HEK293 (cell line): ENCODE data around the gene SLC38A6.

Source experiments
- CTCF ChIA-PET: fragments of 350-600 bp; formaldehyde crosslinking; extraction: SDS; loops from one replicate; lab custom pipeline; 2021; ENCODE audit warnings: antibody characterized with exemption; lab: Yijun Ruan, JAX
- POLR2A ChIA-PET: fragments of 300-600 bp; formaldehyde crosslinking; extraction: SDS; loops from one replicate; lab custom pipeline; 2020; ENCODE audit warnings: antibody characterized with exemption, inconsistent platforms; lab: Yijun Ruan, JAX
- H3K27ac ChIP-seq: fragments of 200-500 bp; sonication (Bioruptor generic); 2 replicates; pipeline ENCODE4 v1.5.1; 2014; ENCODE audit warnings: low read depth, low read length, control low read depth, inconsistent platforms; ENCODE audit errors: extremely low read depth
- H3K36me3 ChIP-seq, 2 experiments: fragments of 200-500 bp in 1 of 2; sonication (Bioruptor generic) in 1 of 2; 1 replicate in 1 of 2; 2 replicates in 1 of 2; pipeline ENCODE4 v1.5.1; 2014 to 2017; ENCODE audit warnings: inconsistent platforms in 2 of 2, low read length in 2 of 2; ENCODE audit not compliant: control insufficient read depth in 2 of 2, insufficient read depth in 1 of 2
- H3K4me1 ChIP-seq: fragments of 200-500 bp; sonication (Bioruptor generic); 2 replicates; pipeline ENCODE4 v1.5.1; 2014; ENCODE audit warnings: mild to moderate bottlenecking, low read length, inconsistent platforms; ENCODE audit not compliant: control insufficient read depth, insufficient read depth
- H3K4me3 ChIP-seq: 2 replicates; pipeline ENCODE4 v1.5.1; 2011; ENCODE audit warnings: low read depth, mild to moderate bottlenecking, control low read depth, low read length, moderate library complexity
- H3K9me3 ChIP-seq: fragments of 200-500 bp; sonication (Bioruptor generic); 2 replicates; pipeline ENCODE4 v1.5.1; 2014; ENCODE audit warnings: low read depth, low read length, inconsistent platforms; ENCODE audit not compliant: control insufficient read depth, insufficient read depth
- GLI2 ChIP-seq: fragments of 450-650 bp; formaldehyde crosslinking; IDR thresholded peaks from 2 replicates; pipeline ENCODE4; 2017; ENCODE audit warnings: missing biosample characterization, missing genetic modification characterization, low read depth, borderline replicate concordance
- PRDM2 ChIP-seq: fragments of 450-650 bp; formaldehyde crosslinking; IDR thresholded peaks from 2 replicates; pipeline ENCODE4 v1.5.1; 2016; ENCODE audit warnings: missing biosample characterization, missing genetic modification characterization, borderline replicate concordance
- PRDM4 ChIP-seq: fragments of 450-650 bp; formaldehyde crosslinking; IDR thresholded peaks from 2 replicates; pipeline ENCODE4 v1.5.1; 2017; ENCODE audit warnings: missing biosample characterization, missing genetic modification characterization
- TRIM28 ChIP-seq: IDR thresholded peaks from 2 replicates; pipeline ENCODE4 v1.6.1; 2011; ENCODE audit warnings: low read length, control low read depth, borderline replicate concordance
- ZNF132 ChIP-seq: fragments of 450-650 bp; formaldehyde crosslinking; IDR thresholded peaks from 2 replicates; pipeline ENCODE4 v1.5.1; 2017; ENCODE audit warnings: missing biosample characterization, missing genetic modification characterization, borderline replicate concordance
- ZNF138 ChIP-seq: fragments of 450-650 bp; formaldehyde crosslinking; IDR thresholded peaks from 2 replicates; pipeline ENCODE4 v1.5.1; 2016; ENCODE audit warnings: missing biosample characterization, missing genetic modification characterization, borderline replicate concordance
- ZNF140 ChIP-seq: fragments of 450-650 bp; formaldehyde crosslinking; IDR thresholded peaks from 2 replicates; pipeline ENCODE4 v1.5.1; 2016; ENCODE audit warnings: missing biosample characterization, missing genetic modification characterization
- ZNF239 ChIP-seq: fragments of 450-650 bp; formaldehyde crosslinking; IDR thresholded peaks from 2 replicates; pipeline ENCODE4 v1.5.1; 2016; ENCODE audit warnings: missing biosample characterization, missing genetic modification characterization
- ZNF664 ChIP-seq: fragments of 450-650 bp; formaldehyde crosslinking; IDR thresholded peaks from 2 replicates; pipeline ENCODE4 v1.5.1; 2016; ENCODE audit warnings: missing biosample characterization, missing genetic modification characterization
- TF ChIP-seq, protein P1 (sequence below): fragments of 450-650 bp; formaldehyde crosslinking; IDR thresholded peaks from 2 replicates; pipeline ENCODE4 v1.5.1; 2016; ENCODE audit warnings: missing biosample characterization, missing genetic modification characterization
- TF ChIP-seq, protein P2 (sequence below): fragments of 450-650 bp; formaldehyde crosslinking; IDR thresholded peaks from 2 replicates; pipeline ENCODE4; 2016; ENCODE audit warnings: missing biosample characterization, missing genetic modification characterization

Gene SLC38A6

DNA sequence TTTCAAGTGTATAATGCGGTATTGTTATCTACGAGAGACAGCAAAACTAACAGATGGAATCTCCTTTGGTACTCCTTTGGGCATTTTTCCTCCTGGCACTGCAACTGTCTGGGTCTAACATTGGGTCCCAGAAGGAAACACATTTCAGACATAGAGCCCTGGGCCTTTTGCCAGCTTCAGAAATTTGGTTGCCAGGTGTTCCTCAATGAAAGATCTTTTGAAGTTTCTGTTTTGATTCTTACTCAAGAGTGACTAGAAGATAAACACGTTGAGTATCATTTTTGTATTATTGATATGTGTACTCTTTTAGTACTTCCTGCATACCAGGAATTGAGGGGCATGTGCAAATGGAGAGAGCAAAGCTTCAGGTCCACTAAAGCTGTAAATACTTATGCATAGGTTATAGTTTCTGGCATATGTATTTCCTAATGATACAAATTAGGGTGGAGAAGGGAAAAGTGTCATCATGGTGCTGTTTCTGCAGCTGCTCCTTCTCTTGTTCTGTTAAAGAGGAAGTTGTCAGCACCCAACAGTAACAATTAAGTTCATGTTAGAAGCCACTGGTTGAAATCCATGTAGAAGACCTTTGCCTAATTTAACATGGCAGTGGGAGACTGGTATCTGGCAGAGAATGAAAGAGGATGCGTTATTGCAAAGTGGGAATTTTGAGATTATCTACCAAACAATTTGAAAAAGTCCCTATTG, 53.5 kb downstream of the SLC38A6 start:
- Histone ChIP-seq H3K4me1 (no peaks in the 10 kb centered on the region), H3K36me3 (no peaks in the 10 kb centered on the region), H3K9me3 (no peaks in the 10 kb centered on the region), H3K27ac (no peak overlapping the region), H3K4me3 (no peak overlapping the region)
- ChIA-PET POLR2A (no interaction called here), CTCF (interaction anchor here (2.4 kb wide), 1 partner anchor 9 kb away, joined by 6 read pairs; no protein-coding TSS in a partner anchor)
- TF ChIP-seq, protein P1, sequence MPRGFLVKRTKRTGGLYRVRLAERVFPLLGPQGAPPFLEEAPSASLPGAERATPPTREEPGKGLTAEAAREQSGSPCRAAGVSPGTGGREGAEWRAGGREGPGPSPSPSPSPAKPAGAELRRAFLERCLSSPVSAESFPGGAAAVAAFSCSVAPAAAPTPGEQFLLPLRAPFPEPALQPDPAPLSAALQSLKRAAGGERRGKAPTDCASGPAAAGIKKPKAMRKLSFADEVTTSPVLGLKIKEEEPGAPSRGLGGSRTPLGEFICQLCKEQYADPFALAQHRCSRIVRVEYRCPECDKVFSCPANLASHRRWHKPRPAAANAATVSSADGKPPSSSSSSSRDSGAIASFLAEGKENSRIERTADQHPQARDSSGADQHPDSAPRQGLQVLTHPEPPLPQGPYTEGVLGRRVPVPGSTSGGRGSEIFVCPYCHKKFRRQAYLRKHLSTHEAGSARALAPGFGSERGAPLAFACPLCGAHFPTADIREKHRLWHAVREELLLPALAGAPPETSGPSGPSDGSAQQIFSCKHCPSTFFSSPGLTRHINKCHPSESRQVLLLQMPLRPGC (tag by site-specific recombination): no peak
- TF ChIP-seq ZNF239 (tag by site-specific recombination) (no peak), GLI2 (tag by site-specific recombination) (no peak), ZNF140 (no peak), PRDM4 (tag by site-specific recombination) (no peak), ZNF664 (tag by site-specific recombination) (no peak), ZNF138 (no peak)

GRCh38 chr14:61037215-61037614, 56.2 kb downstream of the SLC38A6 start:
- Histone ChIP-seq H3K36me3 (no peaks in the 10 kb centered on the region), H3K27ac (no peak overlapping the region), H3K9me3 (no peaks in the 10 kb centered on the region), H3K4me1 (no peaks in the 10 kb centered on the region), H3K4me3 (no peak overlapping the region)
- ChIA-PET CTCF (no interaction called here), POLR2A (no interaction called here)
- TF ChIP-seq PRDM2 (tag by site-specific recombination) (no peak), TRIM28 (no peak), ZNF132 (tag by site-specific recombination) (no peak)
- TF ChIP-seq, protein P2, sequence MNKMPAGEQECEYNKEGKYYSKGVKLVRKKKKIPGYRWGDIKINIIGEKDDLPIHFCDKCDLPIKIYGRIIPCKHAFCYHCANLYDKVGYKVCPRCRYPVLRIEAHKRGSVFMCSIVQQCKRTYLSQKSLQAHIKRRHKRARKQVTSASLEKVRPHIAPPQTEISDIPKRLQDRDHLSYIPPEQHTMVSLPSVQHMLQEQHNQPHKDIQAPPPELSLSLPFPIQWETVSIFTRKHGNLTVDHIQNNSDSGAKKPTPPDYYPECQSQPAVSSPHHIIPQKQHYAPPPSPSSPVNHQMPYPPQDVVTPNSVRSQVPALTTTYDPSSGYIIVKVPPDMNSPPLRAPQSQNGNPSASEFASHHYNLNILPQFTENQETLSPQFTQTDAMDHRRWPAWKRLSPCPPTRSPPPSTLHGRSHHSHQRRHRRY (tag by site-specific recombination): no peak
